GM04503 (cell line): ENCODE measurements around the gene ZNF669.

Experiments
- DNase-seq: peaks from one replicate; pipeline ENCODE4 v3.0.0-alpha.2; 2012; ENCODE audit warnings: low read depth

The ZNF669 gene

GRCh38 chr1:247060771-247061170 lies 43.4 kb downstream of the ZNF669 start:
- no peak for DNase-seq

DNA sequence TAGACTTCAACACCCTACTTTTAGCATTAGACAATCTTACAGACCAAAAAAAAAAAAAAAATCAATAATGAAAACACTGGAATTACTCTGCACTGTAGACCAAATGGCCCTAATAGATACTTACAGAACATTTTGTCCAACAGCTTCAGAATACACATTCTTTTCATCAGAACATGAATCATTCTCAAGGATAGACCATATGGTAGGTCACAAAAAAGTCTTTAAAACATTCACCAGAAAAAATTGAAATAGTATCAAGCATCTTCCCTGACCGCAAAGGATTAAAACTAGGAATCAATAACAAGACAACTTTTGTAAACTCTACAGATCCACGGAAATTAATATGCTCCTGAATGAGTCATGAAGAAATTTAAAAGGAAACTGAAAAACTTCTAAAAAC lies 48.1 kb downstream of the ZNF669 start:
- no peak for DNase-seq

DNA sequence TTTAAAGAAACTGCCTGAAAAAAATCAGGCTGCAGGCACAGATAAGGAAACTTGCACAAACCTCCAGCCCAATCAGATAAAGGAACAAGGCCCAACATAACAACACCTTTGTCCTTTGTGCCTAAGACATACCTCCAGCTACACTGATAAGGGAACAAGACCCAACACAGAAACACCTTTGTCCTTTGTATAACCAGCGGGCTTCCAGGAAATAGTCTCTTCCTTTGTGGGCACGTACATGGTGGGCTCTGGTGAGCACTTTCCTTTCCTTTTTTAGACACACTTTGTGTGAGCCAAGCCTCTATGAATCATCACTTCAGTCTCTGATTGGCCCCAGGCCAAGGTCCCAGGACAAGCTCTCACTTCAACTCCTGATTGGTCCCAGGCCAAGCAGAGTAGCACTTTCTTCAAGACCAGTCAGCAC lies 49.2 kb downstream of the ZNF669 start:
- DNase-seq = no peak
